Suprapubic skin (tissue), 3 donors: Measurements from ENCODE around the gene OR6V1.

ENCODE experiments used
- POLR2A ChIP-seq, 2 donors: fragments of 450-650 bp; IDR thresholded peaks; one replicate each; pipeline ENCODE4 v1.6.1; 2017; ENCODE audit warnings: antibody characterized with exemption in 2 of 2, mild to moderate bottlenecking in 2 of 2, moderate library complexity in 2 of 2
- TF ChIP-seq, protein P1 (sequence below), 2 donors: fragments of 200-600 bp in 1 of 2; fragments of 450-650 bp in 1 of 2; sonication (generic) in 1 of 2; IDR thresholded peaks; one replicate each; pipeline ENCODE4 v1.5.1; 2016 to 2019; ENCODE audit warnings: antibody characterized with exemption in 2 of 2, mild to moderate bottlenecking in 1 of 2, moderate library complexity in 1 of 2

GRCh38 chr7:143063741-143064140, 11.6 kb downstream of the OR6V1 start:
- TF ChIP-seq, protein P1, sequence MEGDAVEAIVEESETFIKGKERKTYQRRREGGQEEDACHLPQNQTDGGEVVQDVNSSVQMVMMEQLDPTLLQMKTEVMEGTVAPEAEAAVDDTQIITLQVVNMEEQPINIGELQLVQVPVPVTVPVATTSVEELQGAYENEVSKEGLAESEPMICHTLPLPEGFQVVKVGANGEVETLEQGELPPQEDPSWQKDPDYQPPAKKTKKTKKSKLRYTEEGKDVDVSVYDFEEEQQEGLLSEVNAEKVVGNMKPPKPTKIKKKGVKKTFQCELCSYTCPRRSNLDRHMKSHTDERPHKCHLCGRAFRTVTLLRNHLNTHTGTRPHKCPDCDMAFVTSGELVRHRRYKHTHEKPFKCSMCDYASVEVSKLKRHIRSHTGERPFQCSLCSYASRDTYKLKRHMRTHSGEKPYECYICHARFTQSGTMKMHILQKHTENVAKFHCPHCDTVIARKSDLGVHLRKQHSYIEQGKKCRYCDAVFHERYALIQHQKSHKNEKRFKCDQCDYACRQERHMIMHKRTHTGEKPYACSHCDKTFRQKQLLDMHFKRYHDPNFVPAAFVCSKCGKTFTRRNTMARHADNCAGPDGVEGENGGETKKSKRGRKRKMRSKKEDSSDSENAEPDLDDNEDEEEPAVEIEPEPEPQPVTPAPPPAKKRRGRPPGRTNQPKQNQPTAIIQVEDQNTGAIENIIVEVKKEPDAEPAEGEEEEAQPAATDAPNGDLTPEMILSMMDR (IDR thresholded peaks at IDR 0.05) = no peak
- TF ChIP-seq POLR2A (IDR thresholded peaks at IDR 0.05) = no peak
